HS-27A (cell line): Measurements from ENCODE around the gene GOLGA6L7.
"Not testable (repeated sequence)": the region's sequence is repeated elsewhere in the genome, so short reads cannot be mapped to it uniquely, and the experiment has no call there.

Experiments
- DNase-seq: peaks from one replicate; pipeline ENCODE4 v3.0.0-alpha.2; 2012; ENCODE audit warnings: low read depth, missing footprints

Gene GOLGA6L7

GRCh38 chr15:28848521-28848920 is at the start of gene GOLGA6L7:
Gene GOLGA6L7 (minus strand): TSS chr15:28848644. CDS start chr15:28848549, 95 bp downstream.
- not testable (repeated sequence) for DNase-seq

- DNase-seq = no peak
These were observed 49.6 kb upstream of the GOLGA6L7 start for GRCh38 chr15:28897861-28898585.

- peak; percentile 51 for DNase-seq
These were observed 48.5 kb upstream of the GOLGA6L7 start for GRCh38 chr15:28896951-28897350.

GRCh38 chr15:28895566-28895965 is 47.1 kb upstream of the GOLGA6L7 start:
- DNase-seq = no peak

- no peak for DNase-seq
These were observed 46.7 kb upstream of the GOLGA6L7 start for GRCh38 chr15:28895146-28895545.

- DNase-seq = no peak
These were observed 46.2 kb upstream of the GOLGA6L7 start for GRCh38 chr15:28894631-28895030.

GRCh38 chr15:28892789-28893610 is 44.6 kb upstream of the GOLGA6L7 start:
- no peak for DNase-seq

GRCh38 chr15:28891588-28891987 is 43.1 kb upstream of the GOLGA6L7 start:
- DNase-seq = no peak

- DNase-seq = no peak
These were observed 42.5 kb upstream of the GOLGA6L7 start for GRCh38 chr15:28890711-28891495.

GRCh38 chr15:28890291-28890690 is 41.8 kb upstream of the GOLGA6L7 start:
- not testable (repeated sequence) for DNase-seq

- not testable (repeated sequence) for DNase-seq
These were observed 41.4 kb upstream of the GOLGA6L7 start for GRCh38 chr15:28889871-28890270.

GRCh38 chr15:28889346-28889745 is 40.9 kb upstream of the GOLGA6L7 start:
- DNase-seq = no peak

- no peak for DNase-seq
These were observed 40.5 kb upstream of the GOLGA6L7 start for GRCh38 chr15:28888900-28889299.

GRCh38 chr15:28888302-28888894 is 40.0 kb upstream of the GOLGA6L7 start:
- no peak for DNase-seq

- DNase-seq = no peak
These were observed 39.1 kb upstream of the GOLGA6L7 start for GRCh38 chr15:28887339-28888174.

- DNase-seq = no peak
These were observed 38.2 kb upstream of the GOLGA6L7 start for GRCh38 chr15:28886431-28887338.

- no peak for DNase-seq
These were observed 37.4 kb upstream of the GOLGA6L7 start, which contains the start of gene APBA2 for GRCh38 chr15:28885630-28886430. Gene APBA2 (plus strand): TSS chr15:28885974. CDS start chr15:29053885, 167,911 bp downstream.

- DNase-seq = no peak
These were observed 36.7 kb upstream of the GOLGA6L7 start for GRCh38 chr15:28885128-28885629.
